OCI-LY3 (cell line): ENCODE data around the gene ZNF423.

ENCODE experiments used
- EZH2phosphoT487 ChIP-seq: fragments of 200-600 bp; shearing (Covaris generic); IDR thresholded peaks from 2 replicates; pipeline ENCODE4 v1.6.1; 2018; ENCODE audit warnings: antibody characterized with exemption, mixed run types, low read depth
- TF ChIP-seq, protein P1 (sequence below): fragments of 200-600, 300-600 bp; sonication (generic); IDR thresholded peaks from 2 replicates; pipeline ENCODE4 v1.5.1; 2014; ENCODE audit warnings: antibody characterized with exemption, low read length, low read depth

GRCh38 chr16:49519008-49519656, 336.8 kb downstream of the ZNF423 start:
- TF ChIP-seq EZH2phosphoT487: no peak
- TF ChIP-seq, protein P1, sequence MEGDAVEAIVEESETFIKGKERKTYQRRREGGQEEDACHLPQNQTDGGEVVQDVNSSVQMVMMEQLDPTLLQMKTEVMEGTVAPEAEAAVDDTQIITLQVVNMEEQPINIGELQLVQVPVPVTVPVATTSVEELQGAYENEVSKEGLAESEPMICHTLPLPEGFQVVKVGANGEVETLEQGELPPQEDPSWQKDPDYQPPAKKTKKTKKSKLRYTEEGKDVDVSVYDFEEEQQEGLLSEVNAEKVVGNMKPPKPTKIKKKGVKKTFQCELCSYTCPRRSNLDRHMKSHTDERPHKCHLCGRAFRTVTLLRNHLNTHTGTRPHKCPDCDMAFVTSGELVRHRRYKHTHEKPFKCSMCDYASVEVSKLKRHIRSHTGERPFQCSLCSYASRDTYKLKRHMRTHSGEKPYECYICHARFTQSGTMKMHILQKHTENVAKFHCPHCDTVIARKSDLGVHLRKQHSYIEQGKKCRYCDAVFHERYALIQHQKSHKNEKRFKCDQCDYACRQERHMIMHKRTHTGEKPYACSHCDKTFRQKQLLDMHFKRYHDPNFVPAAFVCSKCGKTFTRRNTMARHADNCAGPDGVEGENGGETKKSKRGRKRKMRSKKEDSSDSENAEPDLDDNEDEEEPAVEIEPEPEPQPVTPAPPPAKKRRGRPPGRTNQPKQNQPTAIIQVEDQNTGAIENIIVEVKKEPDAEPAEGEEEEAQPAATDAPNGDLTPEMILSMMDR: no peak
